ENCODE data around the gene YIPF4.
"Not testable (repeated sequence)": the region's sequence is repeated elsewhere in the genome, so short reads cannot be mapped to it uniquely, and the experiment has no call there.

The YIPF4 gene

GRCh38 chr2:32289165-32289999 is 11.7 kb downstream of the YIPF4 start:
- peak; percentile 79 for DNase-seq (ENCODE audit: low read depth)
- Histone ChIP-seq H3K9ac (ENCODE audit: low read length) (peak overlapping the region; percentile 2), H3K27me3 (replicated peaks; ENCODE audit: control insufficient read depth, insufficient read depth, low read length) (no peaks in the 10 kb centered on the region), H3K36me3 (ENCODE audit: control insufficient read depth, insufficient read depth, low read length, severe bottlenecking) (no peaks in the 10 kb centered on the region), H3K4me3 (ENCODE audit: low read length) (peak overlapping the region; percentile 12), H3K9me3 (ENCODE audit: control insufficient read depth, low read length) (no peaks in the 10 kb centered on the region), H3K4me1 (ENCODE audit: control insufficient read depth, insufficient read depth, low read length) (peaks cover 17% of the 10 kb centered on the region)

GRCh38 chr2:32290000-32290339 is 12.3 kb downstream of the YIPF4 start:
- H3K4me1 ChIP-seq (ENCODE audit: control insufficient read depth, insufficient read depth, low read length): peaks cover 17% of the 10 kb centered on the region
- peak; percentile 10 for DNase-seq (ENCODE audit: low read depth)
- no peaks in the 10 kb centered on the region for H3K9me3 ChIP-seq (ENCODE audit: control insufficient read depth, low read length)
- peak overlapping the region; percentile 2 for H3K9ac ChIP-seq (ENCODE audit: low read length)
- peaks cover 1% of the 10 kb centered on the region for H3K36me3 ChIP-seq (ENCODE audit: control insufficient read depth, insufficient read depth, low read length, severe bottlenecking)
- H3K4me3 ChIP-seq (ENCODE audit: low read length): no peak overlapping the region
- H3K27me3 ChIP-seq (replicated peaks; ENCODE audit: control insufficient read depth, insufficient read depth, low read length): no peaks in the 10 kb centered on the region

GRCh38 chr2:32291746-32292145 is 14.0 kb downstream of the YIPF4 start:
- peak; percentile 9 for DNase-seq (ENCODE audit: low read depth)
- Histone ChIP-seq H3K9ac (ENCODE audit: low read length) (no peak overlapping the region), H3K36me3 (ENCODE audit: control insufficient read depth, insufficient read depth, low read length, severe bottlenecking) (peaks cover 12% of the 10 kb centered on the region), H3K4me3 (ENCODE audit: low read length) (no peak overlapping the region), H3K4me1 (ENCODE audit: control insufficient read depth, insufficient read depth, low read length) (peaks cover 17% of the 10 kb centered on the region), H3K27me3 (replicated peaks; ENCODE audit: control insufficient read depth, insufficient read depth, low read length) (no peaks in the 10 kb centered on the region), H3K9me3 (ENCODE audit: control insufficient read depth, low read length) (no peaks in the 10 kb centered on the region)

- DNase-seq (ENCODE audit: low read depth); H3K27me3 ChIP-seq (replicated peaks; ENCODE audit: control insufficient read depth, insufficient read depth, low read length); H3K9ac ChIP-seq (ENCODE audit: low read length); H3K4me3 ChIP-seq (ENCODE audit: low read length); H3K9me3 ChIP-seq (ENCODE audit: control insufficient read depth, low read length): not testable (repeated sequence)
- H3K4me1 ChIP-seq (ENCODE audit: control insufficient read depth, insufficient read depth, low read length): peaks cover 17% of the 10 kb centered on the region
- peaks cover 18% of the 10 kb centered on the region for H3K36me3 ChIP-seq (ENCODE audit: control insufficient read depth, insufficient read depth, low read length, severe bottlenecking)
These were observed 15.8 kb downstream of the YIPF4 start for GRCh38 chr2:32293493-32293892.

GRCh38 chr2:32293966-32294562 is 16.4 kb downstream of the YIPF4 start:
- not testable (repeated sequence) for H3K9me3 ChIP-seq (ENCODE audit: control insufficient read depth, low read length); H3K9ac ChIP-seq (ENCODE audit: low read length); DNase-seq (ENCODE audit: low read depth); H3K27me3 ChIP-seq (replicated peaks; ENCODE audit: control insufficient read depth, insufficient read depth, low read length); H3K4me3 ChIP-seq (ENCODE audit: low read length)
- peaks cover 14% of the 10 kb centered on the region for H3K4me1 ChIP-seq (ENCODE audit: control insufficient read depth, insufficient read depth, low read length)
- peaks cover 19% of the 10 kb centered on the region for H3K36me3 ChIP-seq (ENCODE audit: control insufficient read depth, insufficient read depth, low read length, severe bottlenecking)

- H3K9ac ChIP-seq (ENCODE audit: low read length): no peak overlapping the region
- H3K27me3 ChIP-seq (replicated peaks; ENCODE audit: control insufficient read depth, insufficient read depth, low read length): no peaks in the 10 kb centered on the region
- no peak overlapping the region for H3K4me3 ChIP-seq (ENCODE audit: low read length)
- no peak for DNase-seq (ENCODE audit: low read depth)
- H3K36me3 ChIP-seq (ENCODE audit: control insufficient read depth, insufficient read depth, low read length, severe bottlenecking): peaks cover 14% of the 10 kb centered on the region
- H3K9me3 ChIP-seq (ENCODE audit: control insufficient read depth, low read length): no peaks in the 10 kb centered on the region
- no peaks in the 10 kb centered on the region for H3K4me1 ChIP-seq (ENCODE audit: control insufficient read depth, insufficient read depth, low read length)
These were observed 32.9 kb downstream of the YIPF4 start for GRCh38 chr2:32310577-32310976.

GRCh38 chr2:32314886-32315285 is 37.2 kb downstream of the YIPF4 start:
- DNase-seq (ENCODE audit: low read depth): no peak
- H3K4me1 ChIP-seq (ENCODE audit: control insufficient read depth, insufficient read depth, low read length): no peaks in the 10 kb centered on the region
- no peaks in the 10 kb centered on the region for H3K9me3 ChIP-seq (ENCODE audit: control insufficient read depth, low read length)
- H3K9ac ChIP-seq (ENCODE audit: low read length): no peak overlapping the region
- no peak overlapping the region for H3K4me3 ChIP-seq (ENCODE audit: low read length)
- no peaks in the 10 kb centered on the region for H3K36me3 ChIP-seq (ENCODE audit: control insufficient read depth, insufficient read depth, low read length, severe bottlenecking)
- no peaks in the 10 kb centered on the region for H3K27me3 ChIP-seq (replicated peaks; ENCODE audit: control insufficient read depth, insufficient read depth, low read length)

GRCh38 chr2:32328679-32329078 is 51.0 kb downstream of the YIPF4 start:
- H3K36me3 ChIP-seq (ENCODE audit: control insufficient read depth, insufficient read depth, low read length, severe bottlenecking); H3K9me3 ChIP-seq (ENCODE audit: control insufficient read depth, low read length); H3K4me3 ChIP-seq (ENCODE audit: low read length); DNase-seq (ENCODE audit: low read depth); H3K27me3 ChIP-seq (replicated peaks; ENCODE audit: control insufficient read depth, insufficient read depth, low read length); H3K9ac ChIP-seq (ENCODE audit: low read length): not testable (repeated sequence)
- H3K4me1 ChIP-seq (ENCODE audit: control insufficient read depth, insufficient read depth, low read length): peaks cover 14% of the 10 kb centered on the region

- peaks cover 14% of the 10 kb centered on the region for H3K4me1 ChIP-seq (ENCODE audit: control insufficient read depth, insufficient read depth, low read length)
- not testable (repeated sequence) for H3K9ac ChIP-seq (ENCODE audit: low read length); H3K9me3 ChIP-seq (ENCODE audit: control insufficient read depth, low read length); H3K27me3 ChIP-seq (replicated peaks; ENCODE audit: control insufficient read depth, insufficient read depth, low read length); DNase-seq (ENCODE audit: low read depth); H3K4me3 ChIP-seq (ENCODE audit: low read length); H3K36me3 ChIP-seq (ENCODE audit: control insufficient read depth, insufficient read depth, low read length, severe bottlenecking)
These were observed 51.7 kb downstream of the YIPF4 start for GRCh38 chr2:32329180-32329980.

GRCh38 chr2:32330136-32330535 is 52.4 kb downstream of the YIPF4 start:
- H3K36me3 ChIP-seq (ENCODE audit: control insufficient read depth, insufficient read depth, low read length, severe bottlenecking): no peaks in the 10 kb centered on the region
- H3K9ac ChIP-seq (ENCODE audit: low read length): no peak overlapping the region
- no peak overlapping the region for H3K4me3 ChIP-seq (ENCODE audit: low read length)
- no peaks in the 10 kb centered on the region for H3K9me3 ChIP-seq (ENCODE audit: control insufficient read depth, low read length)
- no peaks in the 10 kb centered on the region for H3K27me3 ChIP-seq (replicated peaks; ENCODE audit: control insufficient read depth, insufficient read depth, low read length)
- DNase-seq (ENCODE audit: low read depth): peak; percentile 49
- peaks cover 14% of the 10 kb centered on the region for H3K4me1 ChIP-seq (ENCODE audit: control insufficient read depth, insufficient read depth, low read length)

- H3K4me3 ChIP-seq (ENCODE audit: low read length): no peak overlapping the region
- H3K9me3 ChIP-seq (ENCODE audit: control insufficient read depth, low read length): no peaks in the 10 kb centered on the region
- DNase-seq (ENCODE audit: low read depth): no peak
- no peak overlapping the region for H3K9ac ChIP-seq (ENCODE audit: low read length)
- no peaks in the 10 kb centered on the region for H3K36me3 ChIP-seq (ENCODE audit: control insufficient read depth, insufficient read depth, low read length, severe bottlenecking)
- H3K27me3 ChIP-seq (replicated peaks; ENCODE audit: control insufficient read depth, insufficient read depth, low read length): no peaks in the 10 kb centered on the region
- no peaks in the 10 kb centered on the region for H3K4me1 ChIP-seq (ENCODE audit: control insufficient read depth, insufficient read depth, low read length)
These were observed 65.1 kb downstream of the YIPF4 start for GRCh38 chr2:32342801-32343200.
